Stimulated activated CD4-positive, alpha-beta T cell treated with anti-CD3 and anti-CD28 coated beads, Interleukin-2, amount 100 ng/mL, for 4 hours (primary cell): ENCODE measurements around the gene TGFBR1.

ENCODE experiments used
- DNase-seq: peaks from one replicate; pipeline ENCODE4 v3.0.0-alpha.2; 2020; ENCODE audit warnings: low read depth

TGFBR1 gene

DNA sequence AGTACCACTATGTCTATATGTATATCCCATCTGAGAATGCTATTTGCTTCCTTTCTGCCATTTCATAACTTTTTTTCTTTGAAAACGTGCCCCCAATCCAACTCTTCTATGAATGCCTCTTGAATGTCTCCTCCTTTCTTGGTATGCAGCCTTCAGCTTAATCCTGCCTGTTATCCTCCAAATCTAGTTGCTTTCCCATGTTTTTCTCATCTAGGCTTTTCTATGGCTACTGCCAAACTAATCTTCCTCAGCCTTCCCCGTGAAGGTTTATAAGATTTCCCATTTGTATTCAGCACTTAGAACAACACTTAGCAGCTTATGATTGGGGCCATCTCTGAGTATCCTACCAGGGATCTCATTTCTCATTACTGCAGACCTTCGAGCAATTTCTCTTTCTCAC, 2.5 kb downstream of the TGFBR1 start:
- DNase-seq, result no peak

DNA sequence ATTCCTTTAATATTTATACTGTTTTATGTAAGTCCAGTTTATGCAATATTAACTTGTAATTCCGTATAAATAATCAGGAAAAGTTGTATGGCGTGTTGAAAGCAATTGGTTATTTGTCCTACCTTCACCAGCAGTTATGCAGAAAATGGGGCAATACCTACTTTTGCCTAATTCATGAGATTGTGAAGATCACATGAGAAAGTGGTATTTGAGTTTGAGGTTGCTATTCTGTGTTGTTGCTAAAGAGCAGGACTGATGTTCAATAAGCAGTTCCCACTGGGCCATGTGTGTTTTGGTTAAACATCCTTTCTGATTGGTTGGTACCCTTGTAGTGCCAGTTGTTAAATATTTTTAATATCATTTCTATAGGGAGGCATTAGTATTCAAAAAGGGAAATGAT, 3.2 kb downstream of the TGFBR1 start:
- DNase-seq, result no peak

DNA sequence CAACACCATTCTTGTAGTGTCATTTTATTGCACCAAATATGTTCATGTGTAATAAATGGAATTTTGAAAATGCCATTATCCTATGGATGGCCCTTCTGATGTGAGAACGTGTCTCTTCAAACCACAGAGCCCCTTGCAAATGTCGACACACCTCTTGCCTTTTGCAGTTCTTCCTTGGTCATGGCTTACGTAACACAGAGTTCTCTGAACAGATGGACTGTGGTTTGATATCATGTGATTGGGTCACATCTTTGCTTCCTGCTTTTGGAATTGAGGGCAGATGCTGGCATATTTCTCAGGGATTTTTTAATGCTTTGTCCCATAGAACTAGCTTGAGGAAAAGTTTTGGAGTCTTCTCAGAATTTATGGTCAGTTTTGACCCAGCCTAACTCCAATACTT, 4.6 kb downstream of the TGFBR1 start:
- no peak for DNase-seq

DNA sequence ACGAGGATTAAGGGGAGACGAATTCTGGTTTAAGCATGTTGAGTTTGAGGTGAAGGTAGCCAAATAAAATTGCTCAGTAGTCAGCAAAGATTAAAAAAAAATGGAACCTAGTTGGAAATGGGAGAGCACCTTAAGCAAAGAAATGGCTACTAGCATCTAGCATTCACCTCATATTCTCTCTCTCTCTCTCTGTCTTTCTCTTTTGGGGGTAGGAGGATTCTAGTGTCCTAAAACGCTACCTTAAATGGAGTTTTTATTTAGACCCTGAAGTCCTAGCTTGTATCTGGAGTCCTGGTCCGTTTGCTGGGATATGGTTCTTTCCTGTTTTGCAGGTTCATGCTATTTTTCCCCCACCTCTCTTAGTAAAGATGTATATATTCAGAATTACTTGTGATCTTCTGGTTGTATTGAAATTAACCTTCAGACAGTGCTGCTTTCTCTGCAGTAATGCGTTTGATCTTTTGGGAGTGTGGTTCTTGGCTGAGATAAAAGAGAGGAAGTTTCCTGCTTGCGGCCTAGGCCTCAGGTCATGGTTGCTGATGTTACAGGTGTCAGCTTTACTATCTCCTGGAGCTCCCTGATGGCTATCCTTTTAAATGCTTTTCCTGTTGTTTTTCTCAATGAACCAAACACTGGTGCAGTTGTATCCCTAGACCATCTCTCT, 8.0 kb downstream of the TGFBR1 start:
- no peak for DNase-seq

DNA sequence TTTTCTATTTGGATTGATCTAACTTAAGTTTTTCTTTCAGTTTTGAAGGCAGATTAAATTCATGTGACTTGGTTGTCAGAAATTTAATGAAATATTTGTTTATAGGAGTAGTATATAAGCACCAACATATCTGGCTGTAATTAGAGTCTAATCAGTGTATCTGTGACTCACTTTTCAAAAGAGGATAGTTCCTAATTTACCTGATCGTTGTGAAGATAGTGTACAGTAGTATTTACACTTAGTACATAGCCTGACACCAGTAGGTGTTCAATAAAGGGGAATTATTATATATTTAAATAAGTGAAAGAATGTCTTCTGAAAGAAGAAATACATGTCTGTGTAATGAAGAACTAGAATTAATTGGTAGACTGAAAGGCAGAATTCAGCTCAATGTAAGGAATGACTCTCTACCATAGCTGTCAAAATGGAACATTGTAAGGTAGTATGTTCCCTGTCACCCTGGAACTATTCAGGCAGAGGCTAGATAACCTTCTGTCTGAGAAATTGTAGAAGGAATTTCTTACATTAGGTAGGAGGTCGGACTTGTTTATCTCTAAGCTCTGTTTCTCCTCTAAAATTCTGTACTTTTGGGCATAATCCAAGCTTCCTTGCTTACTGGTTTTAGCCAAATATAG, 8.6 kb downstream of the TGFBR1 start:
- DNase-seq, result no peak

DNA sequence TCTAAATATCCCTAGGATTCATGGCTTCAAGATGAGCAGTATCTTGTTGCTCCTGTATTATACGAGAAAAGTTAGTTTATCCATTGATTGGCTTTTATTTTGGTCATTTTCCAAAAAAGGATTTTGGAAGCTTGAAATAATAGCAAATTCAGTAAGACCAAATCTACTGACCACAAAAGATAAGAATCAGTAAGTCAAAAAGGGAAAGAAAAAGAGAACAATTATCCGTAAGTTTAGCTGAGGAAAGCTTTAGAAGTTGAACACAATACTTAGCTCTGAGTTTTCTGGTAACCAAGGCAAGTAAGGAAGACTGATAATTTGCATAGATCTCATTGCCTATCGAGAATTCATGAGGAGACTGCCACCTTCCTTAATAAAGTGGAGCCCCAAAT, 9.1 kb downstream of the TGFBR1 start:
- DNase-seq, result no peak

DNA sequence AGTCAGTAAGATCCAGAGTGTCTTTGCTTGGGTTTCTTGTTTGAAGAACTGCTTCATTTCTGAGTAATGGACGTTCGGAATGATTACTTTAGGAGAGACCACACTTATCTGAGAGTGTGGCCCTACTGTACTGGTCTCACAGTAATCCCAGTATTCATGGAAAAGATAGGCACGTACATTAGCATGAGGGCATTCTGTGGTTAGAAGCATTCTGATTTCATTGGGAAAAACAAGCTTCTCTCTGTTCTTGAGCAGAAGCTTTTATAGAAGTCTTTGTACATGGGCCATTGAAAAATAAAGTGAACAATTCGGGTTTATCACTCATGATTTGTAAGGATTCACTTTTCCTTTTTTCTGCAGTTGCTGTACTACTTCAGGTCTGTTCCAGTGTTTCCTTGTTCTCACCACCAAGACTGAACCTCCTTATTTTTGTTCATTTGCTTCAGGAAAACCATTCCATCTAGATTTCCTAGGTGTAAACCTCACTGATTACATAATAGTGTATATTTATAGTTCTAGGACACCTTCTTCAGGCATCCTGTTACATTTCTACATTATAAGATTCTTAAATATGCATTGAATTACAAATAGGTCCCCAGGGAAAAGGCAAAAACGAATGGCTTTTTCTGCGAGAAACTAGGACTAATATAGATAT, 10.1 kb downstream of the TGFBR1 start:
- DNase-seq, result no peak

DNA sequence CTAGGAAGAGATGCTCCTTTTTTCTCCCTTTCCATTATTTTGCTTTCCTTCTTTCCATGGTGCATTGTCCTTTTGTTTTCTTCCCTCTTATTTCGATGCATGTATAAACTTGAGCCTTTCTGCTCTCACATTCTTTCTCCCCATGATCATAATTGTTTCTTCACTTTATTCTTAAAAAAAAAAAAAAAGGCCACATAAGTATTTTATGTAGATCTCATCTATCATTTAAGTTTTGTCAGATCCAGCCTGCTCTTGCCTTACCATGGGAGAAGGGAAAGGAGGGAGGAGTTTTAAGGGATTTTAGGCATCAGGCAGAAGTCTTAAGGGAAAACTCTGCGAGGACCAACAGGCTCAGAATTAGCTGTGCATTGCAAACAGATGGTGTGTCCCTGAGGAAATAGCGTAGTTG, 11.1 kb downstream of the TGFBR1 start:
- DNase-seq, result no peak

DNA sequence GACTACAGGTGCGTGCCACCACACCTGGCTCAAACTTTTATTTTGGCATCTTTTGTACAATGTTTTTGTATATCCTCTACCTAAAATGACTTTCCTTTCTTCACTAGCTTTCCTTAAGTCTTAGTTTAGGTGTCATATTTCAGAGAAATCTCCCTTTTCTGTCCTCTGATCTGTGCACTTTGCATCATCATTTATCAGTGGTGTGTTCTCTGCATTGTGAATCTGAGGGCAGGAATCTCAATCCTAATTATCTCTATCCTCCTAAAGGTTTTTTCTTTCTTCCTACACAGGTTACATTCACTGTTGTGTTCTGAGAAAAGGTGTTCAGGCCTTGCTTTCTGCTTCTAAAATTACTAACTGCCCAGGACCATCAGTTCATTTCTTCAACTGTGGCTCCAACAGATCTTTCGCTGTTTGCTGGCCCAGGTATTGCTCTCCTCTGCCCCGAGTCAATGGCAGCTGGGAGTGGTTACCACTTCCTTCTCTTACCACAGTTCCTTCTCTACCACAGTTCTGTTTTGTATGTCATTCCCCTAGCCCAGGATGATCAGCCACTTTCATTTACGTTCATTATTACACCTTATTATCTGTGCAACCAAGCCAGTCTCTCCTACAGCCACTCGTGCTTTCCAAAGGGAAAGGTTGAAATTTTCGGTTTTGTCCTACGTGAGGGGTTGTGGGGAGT, 14.0 kb downstream of the TGFBR1 start:
- no peak for DNase-seq

DNA sequence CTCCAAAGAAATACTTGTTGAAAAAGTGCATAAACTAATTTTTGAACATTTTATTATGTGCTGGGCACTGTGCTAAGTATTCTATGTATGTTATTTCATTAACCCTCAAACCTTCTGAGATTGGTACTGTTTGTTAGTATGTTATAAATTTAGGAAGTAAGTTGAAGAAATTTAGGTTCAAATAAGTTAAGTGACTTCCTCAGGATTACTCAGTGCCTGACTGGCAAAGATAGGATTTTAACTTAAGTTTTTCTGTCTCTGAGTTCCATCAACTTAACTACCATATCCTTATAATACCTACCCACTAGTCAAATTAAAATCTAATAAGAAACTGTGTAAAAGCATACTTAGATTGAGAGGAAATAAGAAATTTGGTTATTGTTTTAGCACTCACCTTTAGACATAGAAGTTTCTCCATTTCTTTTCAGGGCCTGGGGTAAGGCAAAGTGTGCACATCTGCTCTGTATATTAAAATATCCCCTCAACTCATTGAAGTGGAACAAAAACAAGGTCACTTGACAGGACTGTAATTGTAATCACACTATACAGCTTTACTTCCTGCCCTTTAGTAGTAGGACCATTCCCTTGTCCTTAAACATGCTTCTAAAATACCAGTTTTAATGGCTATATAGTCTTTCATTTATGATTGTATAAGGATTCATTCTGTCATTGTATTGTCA, 15.2 kb downstream of the TGFBR1 start:
- no peak for DNase-seq

DNA sequence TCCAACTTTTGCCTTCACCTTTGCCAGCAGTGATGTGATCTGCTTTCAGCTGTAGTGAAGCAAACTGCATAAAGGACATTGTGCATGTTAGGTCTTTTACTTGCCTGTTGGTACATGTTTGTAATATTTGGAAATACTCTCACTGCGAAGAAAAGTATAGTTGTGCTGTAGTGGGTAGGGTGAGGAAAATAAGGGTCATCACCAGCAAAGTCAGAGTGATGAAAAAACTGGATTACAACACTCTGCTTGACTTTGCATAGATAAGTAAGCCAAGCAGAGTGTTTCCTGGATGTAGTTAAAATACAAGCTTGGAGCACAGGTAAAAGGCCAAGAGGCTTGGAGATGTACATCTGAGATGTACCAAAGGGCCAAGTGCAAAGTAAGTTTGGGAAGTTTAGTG, 16.7 kb downstream of the TGFBR1 start:
- DNase-seq, result no peak

DNA sequence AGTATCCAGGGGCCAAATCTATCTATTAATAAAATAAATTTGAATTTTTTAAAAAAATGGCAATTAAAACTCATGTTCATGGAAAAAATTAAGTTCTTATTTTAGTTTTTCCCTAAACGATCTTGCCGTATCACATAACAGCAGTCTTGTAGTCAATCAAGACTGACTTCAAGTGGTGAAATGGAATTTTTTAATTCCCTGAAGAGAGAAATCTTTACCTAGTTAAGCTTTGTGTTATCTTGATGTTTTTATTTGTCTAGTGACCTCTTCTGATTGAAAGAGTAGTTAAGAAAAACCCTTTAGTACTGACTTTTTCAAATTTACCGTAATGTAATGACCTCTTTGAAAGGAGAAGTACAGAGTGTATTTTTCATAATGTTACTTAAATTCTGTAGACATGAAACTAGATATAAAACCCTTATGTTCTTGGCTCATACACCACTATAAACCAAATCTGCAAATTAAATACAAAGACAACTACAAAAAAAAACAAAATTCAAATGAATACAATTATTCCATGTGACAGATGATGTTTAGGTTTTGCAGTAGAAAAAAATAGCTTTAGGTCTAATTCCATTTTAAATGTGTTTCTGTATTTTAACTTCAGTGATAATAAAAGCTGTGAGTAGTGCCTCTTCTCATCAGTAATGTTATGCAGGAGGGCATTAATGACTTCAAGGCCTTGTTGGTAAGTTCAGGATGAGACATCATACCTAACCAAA, 19.8 kb downstream of the TGFBR1 start:
- no peak for DNase-seq

DNA sequence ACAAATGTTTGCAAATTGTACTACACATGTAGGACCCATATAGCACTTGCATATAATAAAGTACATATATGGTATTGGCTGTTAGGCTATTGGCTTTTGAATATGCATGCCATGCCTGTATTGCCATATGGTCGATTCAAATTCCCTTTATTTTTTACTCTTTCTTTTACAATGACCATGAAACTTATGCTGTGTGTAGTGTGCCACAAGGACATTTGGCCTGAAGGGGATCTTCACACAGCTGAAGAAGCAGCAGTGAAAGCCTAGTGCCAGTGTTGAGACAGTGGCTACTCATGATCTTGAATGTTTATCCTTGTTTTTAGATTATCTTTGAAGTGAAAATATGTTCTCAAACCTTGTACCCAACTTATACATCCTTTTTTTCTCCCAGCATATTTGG, 20.5 kb downstream of the TGFBR1 start:
- DNase-seq, result no peak

DNA sequence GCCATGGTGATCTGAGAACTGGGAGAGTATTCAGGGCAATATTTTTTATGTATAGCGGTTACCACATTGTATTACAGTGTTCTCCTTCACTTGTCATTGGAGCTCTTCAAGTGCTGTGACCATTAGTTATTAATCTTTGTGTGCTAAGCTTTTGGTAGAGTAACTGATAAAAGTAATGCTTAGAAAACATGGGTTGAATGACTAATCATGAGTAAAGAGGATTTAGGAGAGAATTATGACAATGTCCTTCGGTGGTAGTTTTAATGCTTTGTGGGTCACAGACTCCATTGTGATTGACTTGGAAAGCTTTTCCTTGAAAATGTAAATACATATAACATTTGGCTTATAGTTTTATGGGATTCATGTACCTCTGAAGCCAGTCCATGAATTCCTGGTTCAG, 21.4 kb downstream of the TGFBR1 start:
- no peak for DNase-seq

DNA sequence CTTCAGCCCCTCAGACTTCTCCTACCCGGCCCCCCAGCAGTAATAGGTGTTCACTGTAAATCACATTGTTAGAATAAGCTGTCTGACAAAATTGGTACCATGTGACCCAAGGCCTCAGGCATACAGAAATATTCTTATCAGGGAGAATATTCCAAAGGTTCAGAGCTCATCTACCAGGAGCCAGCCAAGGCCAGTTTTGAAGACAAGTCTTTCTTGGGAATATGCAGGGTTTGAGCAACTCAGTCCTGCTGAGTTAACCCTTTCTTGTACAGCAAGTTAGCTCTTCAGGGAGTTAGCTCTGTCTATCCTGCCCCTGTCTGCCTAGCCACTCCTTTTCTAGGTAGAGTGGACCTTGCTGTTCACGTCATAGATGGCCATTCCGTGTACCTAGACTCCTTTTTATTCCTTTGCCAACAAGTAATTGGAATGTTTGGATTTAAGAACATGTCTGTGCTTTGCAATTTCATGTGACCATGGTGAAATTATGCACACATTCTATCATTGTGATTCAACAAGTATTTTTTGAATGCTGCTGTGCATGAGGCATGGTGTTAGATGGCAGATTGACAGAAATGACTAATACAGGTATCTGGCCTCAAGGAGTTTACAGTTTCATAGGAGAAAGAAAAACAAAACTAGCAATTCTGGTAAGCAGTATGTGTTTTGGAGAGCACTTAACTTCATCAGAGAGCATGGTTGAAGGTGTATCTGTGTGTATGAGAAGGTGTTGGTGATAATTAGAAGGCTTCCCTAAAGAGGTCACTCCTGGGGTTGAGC, 22.6 kb downstream of the TGFBR1 start:
- no peak for DNase-seq

DNA sequence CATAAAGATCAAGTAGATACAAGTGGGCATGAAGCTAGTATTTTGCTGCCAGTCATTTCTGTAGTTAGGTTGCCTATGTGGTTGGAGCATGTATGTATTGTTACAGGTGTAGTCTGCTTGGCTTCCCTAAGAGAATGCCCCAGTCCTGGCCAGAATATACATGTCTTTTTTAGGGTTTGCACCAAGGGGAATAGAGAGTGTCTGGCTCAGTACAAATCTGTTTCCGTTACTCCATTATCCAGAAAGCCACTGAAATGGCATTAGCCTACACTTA, 23.2 kb downstream of the TGFBR1 start:
- no peak for DNase-seq

DNA sequence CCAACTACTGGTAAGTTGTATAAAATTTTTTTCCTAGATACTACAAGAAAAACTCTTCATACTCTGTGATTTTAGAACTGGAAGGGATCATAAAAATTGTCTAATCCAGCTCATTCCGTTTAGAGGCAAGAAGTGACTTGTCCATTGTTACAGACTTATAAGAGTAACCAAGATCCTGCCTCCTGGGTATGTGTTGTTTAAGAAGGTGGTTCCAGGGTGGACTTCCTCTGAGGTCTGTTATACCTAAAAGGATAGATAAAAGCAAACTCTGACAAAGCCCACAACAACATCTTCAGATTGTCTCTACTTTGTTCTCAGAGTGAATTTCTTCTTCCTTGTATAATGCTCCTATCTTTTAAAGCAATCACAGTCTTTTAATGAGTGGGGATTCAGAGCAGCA, 24.2 kb downstream of the TGFBR1 start:
- DNase-seq, result no peak

DNA sequence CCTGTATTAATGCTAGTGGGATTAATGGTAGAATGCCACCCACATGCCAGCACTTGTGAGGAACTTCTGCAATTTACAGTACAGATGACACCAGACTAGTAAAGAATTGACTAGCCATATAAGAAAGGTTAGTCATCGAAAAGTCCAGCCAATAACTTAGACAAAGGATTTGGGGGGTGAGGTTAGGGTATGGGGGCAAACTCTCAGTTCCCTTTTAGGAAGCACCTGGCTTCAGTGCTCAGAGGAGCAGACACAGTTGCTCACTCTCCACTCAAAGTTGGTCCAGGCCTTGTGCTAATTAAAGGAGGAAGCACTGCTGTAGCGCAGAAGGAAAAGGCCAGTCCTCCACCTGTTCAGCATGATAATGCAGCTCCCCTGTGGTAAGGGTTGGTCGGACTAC, 25.2 kb downstream of the TGFBR1 start:
- no peak for DNase-seq

DNA sequence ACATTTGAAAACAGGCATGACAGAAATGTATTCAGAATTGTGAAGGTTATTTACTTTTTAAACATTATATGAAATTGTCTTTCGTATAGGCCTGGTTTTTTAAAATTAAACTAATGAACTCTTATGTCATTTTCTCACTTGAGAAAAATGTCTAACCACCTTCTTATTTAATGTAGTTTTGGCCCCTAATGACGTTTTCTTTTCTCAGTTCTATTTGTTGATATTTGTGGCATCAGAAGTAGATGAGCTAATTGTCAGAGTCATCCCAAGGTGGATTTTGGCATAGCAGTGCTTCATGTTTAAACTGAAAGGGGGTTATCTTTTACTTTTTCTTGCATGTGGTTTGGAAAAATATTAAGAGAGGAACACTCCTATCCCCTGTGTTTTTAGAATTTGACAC, 28.2 kb downstream of the TGFBR1 start:
- no peak for DNase-seq

DNA sequence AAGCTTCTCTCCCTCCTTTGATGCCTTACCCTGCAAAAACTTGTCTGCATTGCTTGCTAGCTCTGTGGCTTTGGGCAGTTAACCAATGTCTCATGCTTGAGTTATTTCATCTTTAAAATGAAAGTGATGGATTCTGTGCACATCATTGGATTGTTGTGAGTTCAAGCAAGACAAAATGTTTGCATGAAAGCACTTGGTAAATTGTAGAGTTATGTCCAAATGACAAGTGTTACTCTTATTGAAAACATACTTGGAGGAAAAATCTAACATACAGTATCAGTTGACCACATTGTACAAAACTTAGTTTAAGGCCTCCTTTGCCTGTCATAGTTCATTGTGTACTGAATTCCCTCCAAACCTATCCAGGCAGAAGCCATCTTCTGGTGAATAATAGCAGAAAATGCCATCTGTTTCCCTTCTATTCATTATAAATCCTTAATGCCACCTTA, 30.0 kb downstream of the TGFBR1 start:
- DNase-seq, result no peak

DNA sequence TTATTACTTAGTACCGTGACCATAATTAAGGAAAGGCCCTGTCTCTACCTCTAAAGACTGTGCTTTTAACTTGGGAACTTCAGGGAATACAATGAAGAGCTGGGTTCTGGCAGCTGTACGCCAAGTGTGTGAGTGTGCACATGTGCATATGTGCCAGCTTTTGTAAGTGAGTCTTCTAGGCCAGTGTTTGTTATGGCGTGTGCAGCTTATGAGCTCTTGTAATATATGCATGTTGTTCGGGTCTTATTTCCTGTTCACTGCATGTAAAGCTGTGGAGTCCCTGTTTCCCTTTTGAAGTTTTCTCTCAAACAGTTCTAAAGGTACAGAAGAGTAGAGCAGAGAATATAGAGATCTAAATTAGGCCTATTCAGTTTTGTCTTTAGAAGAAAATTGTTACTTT, 30.5 kb downstream of the TGFBR1 start:
- DNase-seq, result no peak
